ENCODE results near the gene ADRA2B.

DNA sequence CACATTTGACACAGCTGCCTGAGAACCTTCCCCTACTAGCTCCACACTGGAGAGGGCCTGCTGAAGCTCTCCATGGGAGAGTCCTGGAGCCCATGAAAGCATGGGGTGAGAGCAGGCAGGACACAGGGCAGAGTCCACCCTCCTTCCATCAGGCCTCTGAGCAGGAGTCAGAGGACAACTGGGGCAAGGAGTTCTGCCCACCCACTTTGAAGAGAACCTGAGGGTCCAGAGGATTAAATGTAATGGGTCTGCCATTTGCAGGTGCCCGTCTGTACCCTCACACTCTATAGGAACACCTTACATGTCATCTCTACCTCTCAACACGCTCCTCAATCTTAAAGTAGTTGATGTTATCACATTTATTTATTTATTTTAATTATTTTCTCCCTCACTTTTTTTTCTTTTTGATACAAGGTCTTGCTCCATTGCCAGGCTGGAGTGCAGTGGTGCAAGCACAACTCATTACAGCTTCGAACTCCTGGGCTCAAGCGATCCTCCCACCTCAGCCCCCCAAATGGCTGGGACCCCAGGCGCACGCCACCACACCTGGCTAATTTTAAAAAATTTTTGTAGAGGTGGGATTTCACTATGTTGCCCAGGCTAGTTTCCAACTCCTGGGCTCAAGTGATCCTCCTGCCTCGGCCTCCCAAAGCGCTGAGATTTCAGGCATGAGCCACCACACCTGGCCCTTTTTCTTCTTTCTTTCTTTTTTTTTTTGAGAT is 10.2 kb downstream of the ADRA2B start:
- TF ChIP-seq, protein P1, sequence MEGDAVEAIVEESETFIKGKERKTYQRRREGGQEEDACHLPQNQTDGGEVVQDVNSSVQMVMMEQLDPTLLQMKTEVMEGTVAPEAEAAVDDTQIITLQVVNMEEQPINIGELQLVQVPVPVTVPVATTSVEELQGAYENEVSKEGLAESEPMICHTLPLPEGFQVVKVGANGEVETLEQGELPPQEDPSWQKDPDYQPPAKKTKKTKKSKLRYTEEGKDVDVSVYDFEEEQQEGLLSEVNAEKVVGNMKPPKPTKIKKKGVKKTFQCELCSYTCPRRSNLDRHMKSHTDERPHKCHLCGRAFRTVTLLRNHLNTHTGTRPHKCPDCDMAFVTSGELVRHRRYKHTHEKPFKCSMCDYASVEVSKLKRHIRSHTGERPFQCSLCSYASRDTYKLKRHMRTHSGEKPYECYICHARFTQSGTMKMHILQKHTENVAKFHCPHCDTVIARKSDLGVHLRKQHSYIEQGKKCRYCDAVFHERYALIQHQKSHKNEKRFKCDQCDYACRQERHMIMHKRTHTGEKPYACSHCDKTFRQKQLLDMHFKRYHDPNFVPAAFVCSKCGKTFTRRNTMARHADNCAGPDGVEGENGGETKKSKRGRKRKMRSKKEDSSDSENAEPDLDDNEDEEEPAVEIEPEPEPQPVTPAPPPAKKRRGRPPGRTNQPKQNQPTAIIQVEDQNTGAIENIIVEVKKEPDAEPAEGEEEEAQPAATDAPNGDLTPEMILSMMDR (IDR thresholded peaks at IDR 0.05; ENCODE audit: insufficient read depth, low read length): no peak
- TF ChIP-seq POLR2AphosphoS5 (IDR thresholded peaks at IDR 0.05; ENCODE audit: low read depth) (no peak), SPI1 (IDR thresholded peaks at IDR 0.05; ENCODE audit: borderline replicate concordance, low read depth) (no peak), GABPA (IDR thresholded peaks at IDR 0.05; ENCODE audit: low read depth) (no peak)
- TF ChIP-seq, protein P2, sequence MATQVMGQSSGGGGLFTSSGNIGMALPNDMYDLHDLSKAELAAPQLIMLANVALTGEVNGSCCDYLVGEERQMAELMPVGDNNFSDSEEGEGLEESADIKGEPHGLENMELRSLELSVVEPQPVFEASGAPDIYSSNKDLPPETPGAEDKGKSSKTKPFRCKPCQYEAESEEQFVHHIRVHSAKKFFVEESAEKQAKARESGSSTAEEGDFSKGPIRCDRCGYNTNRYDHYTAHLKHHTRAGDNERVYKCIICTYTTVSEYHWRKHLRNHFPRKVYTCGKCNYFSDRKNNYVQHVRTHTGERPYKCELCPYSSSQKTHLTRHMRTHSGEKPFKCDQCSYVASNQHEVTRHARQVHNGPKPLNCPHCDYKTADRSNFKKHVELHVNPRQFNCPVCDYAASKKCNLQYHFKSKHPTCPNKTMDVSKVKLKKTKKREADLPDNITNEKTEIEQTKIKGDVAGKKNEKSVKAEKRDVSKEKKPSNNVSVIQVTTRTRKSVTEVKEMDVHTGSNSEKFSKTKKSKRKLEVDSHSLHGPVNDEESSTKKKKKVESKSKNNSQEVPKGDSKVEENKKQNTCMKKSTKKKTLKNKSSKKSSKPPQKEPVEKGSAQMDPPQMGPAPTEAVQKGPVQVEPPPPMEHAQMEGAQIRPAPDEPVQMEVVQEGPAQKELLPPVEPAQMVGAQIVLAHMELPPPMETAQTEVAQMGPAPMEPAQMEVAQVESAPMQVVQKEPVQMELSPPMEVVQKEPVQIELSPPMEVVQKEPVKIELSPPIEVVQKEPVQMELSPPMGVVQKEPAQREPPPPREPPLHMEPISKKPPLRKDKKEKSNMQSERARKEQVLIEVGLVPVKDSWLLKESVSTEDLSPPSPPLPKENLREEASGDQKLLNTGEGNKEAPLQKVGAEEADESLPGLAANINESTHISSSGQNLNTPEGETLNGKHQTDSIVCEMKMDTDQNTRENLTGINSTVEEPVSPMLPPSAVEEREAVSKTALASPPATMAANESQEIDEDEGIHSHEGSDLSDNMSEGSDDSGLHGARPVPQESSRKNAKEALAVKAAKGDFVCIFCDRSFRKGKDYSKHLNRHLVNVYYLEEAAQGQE (IDR thresholded peaks at IDR 0.05; ENCODE audit: insufficient replicate concordance, low read depth): no peak

All from HL-60 (cell line).